HG03558 (cell line): Measurements from ENCODE around the gene GDNF.
"Not testable (repeated sequence)": the region's sequence is repeated elsewhere in the genome, so short reads cannot be mapped to it uniquely, and the experiment has no call there.

Experiments used
- ATAC-seq: cut with Tn5 transposase; IDR thresholded peaks from one replicate; pipeline ENCODE4 v1.9.1; 2021; ENCODE audit warnings: moderate number of reproducible peaks; ENCODE audit not compliant: unreplicated experiment; ENCODE audit errors: extremely low read depth

GDNF gene

DNA sequence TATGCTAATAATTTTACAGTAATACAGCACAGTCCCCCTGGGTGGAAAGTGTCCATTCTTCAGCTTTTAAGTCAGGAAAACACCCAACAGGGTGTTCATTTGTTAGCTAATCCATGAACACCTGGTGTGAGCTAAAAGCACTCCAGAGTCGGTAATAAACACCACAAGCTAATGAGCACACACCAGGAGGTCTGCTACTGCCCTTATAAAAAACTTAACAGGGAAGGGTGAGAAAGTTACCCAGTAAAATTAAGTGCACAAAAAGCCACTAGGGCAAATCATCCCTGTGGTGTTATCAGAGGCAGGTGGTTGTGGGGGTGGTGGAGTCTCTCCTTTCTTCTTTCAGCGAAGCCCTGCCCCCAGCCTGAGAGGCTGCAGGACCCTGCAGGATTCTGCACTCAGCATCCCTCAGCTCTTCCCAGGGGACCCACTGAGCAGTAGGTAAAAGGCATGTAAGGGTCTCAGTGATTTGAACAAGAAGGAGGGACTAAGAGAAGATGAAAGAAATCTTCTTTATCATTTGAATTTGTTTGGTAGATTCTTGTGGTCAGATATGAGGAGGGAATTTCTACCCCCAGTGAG lies 14.4 kb downstream of the GDNF start:
- no peak for ATAC-seq

DNA sequence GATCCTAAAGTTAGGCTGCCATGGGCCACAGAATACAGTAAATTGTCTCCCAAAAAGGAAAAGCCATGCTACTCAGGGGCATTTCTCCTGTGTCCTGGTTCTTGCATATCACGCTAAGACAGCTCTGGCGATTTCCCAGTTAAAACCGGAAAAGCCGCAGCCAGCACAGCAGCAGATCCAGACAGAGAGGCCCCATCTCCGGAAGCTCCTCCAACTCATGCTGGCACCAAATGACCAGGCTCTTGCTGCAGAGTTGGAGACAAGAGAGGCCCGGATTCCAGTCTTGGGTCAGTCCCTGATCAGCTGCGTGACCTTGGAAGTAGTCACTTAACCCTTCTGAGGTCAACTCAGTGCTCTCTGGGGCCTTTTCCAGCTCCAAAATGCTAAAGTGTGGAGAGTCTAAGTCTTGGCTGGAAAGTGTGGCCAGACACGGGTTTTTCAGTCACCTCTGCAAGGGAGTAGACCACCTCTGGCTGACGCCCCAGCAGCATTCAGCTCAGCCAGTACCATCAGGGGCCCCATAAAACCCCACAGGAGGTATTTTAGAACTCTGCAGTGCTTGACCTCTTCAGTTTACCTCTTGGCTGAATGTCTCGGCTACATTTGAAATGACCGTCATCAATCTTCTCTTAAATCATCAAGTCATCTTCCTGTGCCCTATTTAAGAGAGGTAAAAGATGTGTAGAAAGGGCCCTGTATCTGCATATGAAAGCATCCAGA lies 16.2 kb downstream of the GDNF start:
- no peak for ATAC-seq

- no peak for ATAC-seq
Measured at GRCh38 chr5:37816883-37817282, 23.0 kb downstream of the GDNF start.

- ATAC-seq = no peak
Measured at GRCh38 chr5:37816331-37816730, 23.5 kb downstream of the GDNF start.

DNA sequence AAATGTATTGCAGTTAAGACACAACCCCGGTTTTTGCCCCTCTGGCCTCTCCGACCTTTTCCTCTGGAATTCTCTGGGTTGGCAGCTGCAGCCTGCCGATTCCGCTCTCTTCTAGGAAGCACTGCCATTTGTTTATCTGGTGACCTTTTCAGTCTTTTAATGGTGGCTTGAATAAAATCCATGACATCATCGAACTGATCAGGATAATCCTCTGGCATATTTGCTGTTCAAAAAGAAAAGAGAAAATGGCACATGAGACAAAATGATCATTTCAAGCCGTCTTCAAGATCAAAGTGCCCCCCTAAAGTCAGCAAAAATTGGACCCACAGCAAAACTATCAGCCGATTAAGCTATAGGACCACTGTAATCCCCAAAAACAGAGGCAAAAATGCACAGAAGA lies 23.9 kb downstream of the GDNF start:
- ATAC-seq = no peak

GRCh38 chr5:37814699-37815098 lies 25.1 kb downstream of the GDNF start:
- no peak for ATAC-seq

GRCh38 chr5:37812365-37812764 lies 27.5 kb downstream of the GDNF start:
- no peak for ATAC-seq

- ATAC-seq = no peak
Measured at GRCh38 chr5:37811866-37812265, 28.0 kb downstream of the GDNF start.

DNA sequence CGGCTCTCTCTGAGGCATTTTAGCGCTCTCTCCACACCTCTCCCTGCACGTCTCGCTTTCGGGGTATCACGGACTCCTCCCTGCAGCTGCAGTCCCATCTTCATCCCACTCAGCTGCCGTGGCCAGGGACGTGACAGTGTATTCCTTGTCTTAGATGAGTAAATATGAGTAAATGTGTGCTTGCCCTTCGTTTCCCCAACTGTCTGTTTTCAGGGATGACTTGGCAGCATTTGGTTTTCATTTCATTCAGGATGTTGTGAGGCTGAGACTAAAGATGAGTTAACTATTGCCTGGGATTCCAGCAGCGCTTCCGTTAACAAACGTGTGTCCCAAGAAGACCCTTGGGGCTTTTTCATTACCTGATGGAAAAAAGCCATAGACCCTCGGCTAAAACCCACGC lies 29.5 kb downstream of the GDNF start:
- no peak for ATAC-seq

DNA sequence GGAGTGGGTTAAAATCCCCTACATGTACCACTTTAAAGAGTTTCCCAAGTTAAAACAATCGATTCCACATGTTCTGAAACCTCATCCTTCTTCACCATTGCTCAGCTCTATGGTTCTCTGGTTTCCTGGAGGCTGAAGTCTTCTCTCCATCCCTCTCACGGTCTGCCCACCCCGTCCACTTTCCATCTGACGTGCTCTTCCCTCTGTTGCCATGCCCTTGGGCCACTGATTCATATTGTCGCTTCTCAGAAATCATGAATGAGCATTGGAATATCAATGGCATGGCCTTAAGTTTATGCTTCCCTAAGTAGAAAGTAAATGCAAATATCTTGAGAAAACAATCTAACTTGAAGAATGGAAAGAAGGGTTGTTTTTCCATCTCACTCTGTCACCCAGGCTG lies 30.9 kb downstream of the GDNF start:
- no peak for ATAC-seq

DNA sequence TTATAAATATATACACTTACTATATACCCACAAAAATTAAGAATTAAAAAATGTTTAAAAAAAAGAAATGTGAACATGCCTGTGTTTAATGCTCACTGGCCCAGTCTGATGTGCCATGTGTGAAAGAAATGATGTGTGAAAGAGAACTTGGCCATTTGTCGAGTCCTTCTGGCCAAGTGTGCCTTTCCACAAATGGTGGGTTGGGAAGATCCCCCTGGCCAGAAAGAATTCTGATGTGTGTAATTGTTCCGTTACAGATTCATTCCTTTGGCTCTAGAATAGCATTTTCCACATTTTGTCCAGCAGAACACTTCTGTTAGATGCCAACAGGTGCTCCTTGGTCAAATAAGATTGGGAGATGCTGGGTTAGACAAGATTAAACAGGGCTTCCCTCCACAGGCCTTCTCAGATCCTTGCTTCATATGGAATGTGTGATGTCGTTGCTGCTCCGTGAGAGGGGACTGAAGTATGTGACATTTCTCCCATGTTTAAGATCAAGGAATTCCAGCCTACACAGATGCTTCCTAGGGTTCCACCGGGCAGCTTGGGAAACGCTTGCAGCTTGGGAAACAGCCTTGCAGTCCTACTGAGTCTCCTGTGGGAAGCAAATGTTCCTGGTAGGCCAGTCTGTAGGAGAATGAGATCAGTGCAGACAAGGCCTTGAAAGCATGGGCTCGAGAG lies 32.1 kb downstream of the GDNF start:
- ATAC-seq = no peak

- no peak for ATAC-seq
Measured at GRCh38 chr5:37807015-37807414, 32.8 kb downstream of the GDNF start.

DNA sequence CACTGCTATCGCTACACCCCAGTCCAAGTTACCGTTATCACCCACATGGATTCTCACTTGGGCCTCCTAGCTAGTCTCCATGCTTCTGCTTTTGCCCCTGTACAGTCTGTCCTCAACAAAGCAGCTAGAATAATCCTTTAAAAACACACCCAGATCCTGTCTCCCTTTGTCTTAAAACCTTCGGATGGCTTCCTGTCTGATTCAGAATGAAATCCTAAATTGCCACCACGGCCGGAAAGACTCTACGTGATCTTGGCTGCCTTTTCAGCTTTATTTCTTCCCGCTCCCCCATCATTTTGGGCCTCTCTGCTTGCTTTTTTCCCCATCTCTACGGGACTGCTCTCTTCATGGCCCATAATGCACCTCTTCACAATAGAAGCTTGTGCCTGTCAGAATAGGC lies 33.4 kb downstream of the GDNF start:
- no peak for ATAC-seq

- ATAC-seq = no peak
Measured at GRCh38 chr5:37806016-37806415, 33.8 kb downstream of the GDNF start.

DNA sequence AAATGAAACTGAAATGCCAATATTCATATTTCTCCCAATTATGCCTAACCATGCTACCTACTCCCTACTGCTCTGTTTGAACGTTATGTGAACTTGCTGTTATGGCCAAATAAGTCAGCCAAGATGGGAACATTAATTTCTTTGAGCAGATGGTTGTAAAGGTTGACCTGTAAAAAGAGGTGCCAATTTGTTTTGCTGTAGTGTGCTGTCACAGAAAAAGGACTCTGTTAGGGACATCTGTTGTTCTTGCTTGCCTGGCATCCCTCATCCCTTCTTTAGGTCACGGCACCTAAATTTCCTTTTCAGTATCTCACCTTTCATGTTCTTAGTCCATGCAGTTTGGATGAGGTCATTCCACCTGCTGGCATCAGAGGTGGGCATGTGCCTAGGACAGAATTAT lies 35.4 kb downstream of the GDNF start:
- no peak for ATAC-seq

GRCh38 chr5:37803487-37803886 lies 36.4 kb downstream of the GDNF start:
- no peak for ATAC-seq

DNA sequence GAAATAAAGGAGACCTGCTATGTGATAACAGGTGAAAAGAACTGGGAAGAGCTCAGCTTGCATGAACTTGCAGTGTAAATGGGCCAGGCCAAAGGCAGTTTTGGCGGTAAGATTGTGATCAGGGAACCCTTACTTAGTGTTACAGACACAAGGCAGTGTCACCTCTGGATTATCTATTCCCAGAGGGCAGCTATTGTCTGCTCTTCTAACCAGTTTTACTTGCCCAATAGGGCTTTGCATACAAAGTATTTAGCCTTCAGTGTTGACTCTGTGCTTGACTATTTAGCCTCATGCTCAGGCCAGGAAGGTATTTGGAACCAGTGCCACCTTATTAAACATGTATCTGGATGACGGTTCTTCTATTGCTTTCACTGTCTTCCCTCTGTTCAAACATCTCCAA lies 38.3 kb downstream of the GDNF start:
- ATAC-seq = no peak

- ATAC-seq = no peak
Measured at GRCh38 chr5:37799865-37800421, 39.9 kb downstream of the GDNF start.

GRCh38 chr5:37796435-37796834 lies 43.4 kb downstream of the GDNF start:
- ATAC-seq = not testable (repeated sequence)

DNA sequence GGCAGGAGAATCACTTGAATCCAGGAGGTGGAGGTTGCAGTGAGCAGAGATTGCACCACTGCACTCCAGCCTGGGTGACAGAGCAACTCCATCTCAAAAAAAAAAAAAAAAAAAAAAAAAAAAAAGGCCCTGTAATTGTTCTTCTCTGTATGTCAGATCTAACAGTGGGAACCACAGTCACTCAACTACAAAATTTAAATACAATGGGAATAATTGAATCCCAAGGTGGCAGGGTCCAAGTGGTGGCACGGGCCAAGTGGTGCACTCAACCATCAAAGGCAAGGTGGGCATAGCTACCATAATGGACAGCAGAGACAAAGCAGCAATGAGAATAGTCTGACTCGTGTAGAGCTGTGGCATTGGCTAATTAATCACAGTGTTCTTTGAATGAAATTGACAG lies 44.5 kb downstream of the GDNF start:
- ATAC-seq = not testable (repeated sequence)

GRCh38 chr5:37792975-37793631 lies 46.7 kb downstream of the GDNF start:
- ATAC-seq = no peak
